Measurements from ENCODE around the gene IFNLR1. TPM values are rescaled to one million over a fixed set of nuclear protein-coding genes. Genes with fewer than 3 reads are reported as not detected.

Gene IFNLR1
- total RNA-seq, 1 donor from 2014 or later, result 0.22 TPM

- no peak for DNase-seq (ENCODE audit: low spot score)
Observed at GRCh38 chr1:24108334-24109165, 78.5 kb downstream of the IFNLR1 start.

GRCh38 chr1:24107462-24108138, 79.5 kb downstream of the IFNLR1 start:
- DNase-seq (ENCODE audit: low spot score), result no peak

- no peak for DNase-seq (ENCODE audit: low spot score)
Observed at GRCh38 chr1:24105368-24106160, 81.5 kb downstream of the IFNLR1 start.

GRCh38 chr1:24104854-24105253, 82.2 kb downstream of the IFNLR1 start:
- DNase-seq (ENCODE audit: low spot score), result no peak

Other genes starting within 250 kb of the IFNLR1 start
- 94.5 TPM for gene PNRC2, start 227.5 kb downstream of the IFNLR1 start, total RNA-seq
- gene SRSF10, start 207.0 kb downstream of the IFNLR1 start, total RNA-seq, result 85.4 TPM
- 0.42 TPM for gene MYOM3, start 75.2 kb downstream of the IFNLR1 start, total RNA-seq
- gene IL22RA1, start 44.1 kb downstream of the IFNLR1 start, total RNA-seq, result not detected
- gene GRHL3, start 132.1 kb upstream of the IFNLR1 start, total RNA-seq, result not detected
- 7.5 TPM for gene STPG1, start 226.5 kb upstream of the IFNLR1 start, total RNA-seq
- 9.6 TPM for gene NIPAL3, start 228.5 kb upstream of the IFNLR1 start, total RNA-seq